HepG2 (cell line): ENCODE results near the gene C19orf18. TPM values are rescaled to one million over a fixed set of nuclear protein-coding genes. Genes with fewer than 3 reads are reported as not detected.

Experiments
- ADNP ChIP-seq: sonication (generic); formaldehyde crosslinking; IDR thresholded peaks from 2 replicates; pipeline ENCODE4 v1.4.0; 2020; ENCODE audit warnings: missing genetic modification reagents
- ATAD3A ChIP-seq: sonication (generic); formaldehyde crosslinking; IDR thresholded peaks from 2 replicates; pipeline ENCODE4 v1.4.0; 2020; ENCODE audit warnings: missing genetic modification reagents
- EP300 ChIP-seq, 3 experiments: sonication (generic) in 1 of 3; formaldehyde crosslinking in 1 of 3; IDR thresholded peaks; 2 replicates each; pipeline versions ENCODE4 v1.5.1 to v1.6.1; 2011 to 2020; ENCODE audit warnings: low read depth in 2 of 3, low read length in 2 of 3, borderline replicate concordance in 1 of 3, improper control_type of control experiment in 1 of 3, mild to moderate bottlenecking in 1 of 3, missing genetic modification reagents in 1 of 3, moderate library complexity in 1 of 3
- HOXA5 ChIP-seq: sonication (generic); formaldehyde crosslinking; IDR thresholded peaks from 2 replicates; pipeline ENCODE4 v1.4.0; 2020; ENCODE audit warnings: missing genetic modification reagents
- JARID2 ChIP-seq: sonication (generic); formaldehyde crosslinking; IDR thresholded peaks from 2 replicates; pipeline ENCODE4 v1.8.1; 2023; ENCODE audit warnings: missing genetic modification reagents, inconsistent platforms; ENCODE audit not compliant: insufficient replicate concordance
- KDM5A ChIP-seq: fragments of 200-600 bp; sonication (generic); IDR thresholded peaks from 2 replicates; pipeline ENCODE4 v1.7.0; 2018; ENCODE audit warnings: antibody characterized with exemption, mild to moderate bottlenecking, low read length, borderline replicate concordance
- MAFF ChIP-seq: IDR thresholded peaks from 2 replicates; pipeline ENCODE4 v1.6.1; 2011; ENCODE audit warnings: low read depth, low read length, improper control_type of control experiment
- MBD4 ChIP-seq: IDR thresholded peaks from 2 replicates; pipeline ENCODE4 v1.6.1; 2012; ENCODE audit warnings: low read length, inconsistent platforms, borderline replicate concordance
- NFE2 ChIP-seq: sonication (generic); formaldehyde crosslinking; IDR thresholded peaks from 2 replicates; pipeline ENCODE4 v1.4.0; 2020; ENCODE audit warnings: missing genetic modification reagents
- PHF21A ChIP-seq: sonication (generic); formaldehyde crosslinking; IDR thresholded peaks from 2 replicates; pipeline ENCODE4 v1.5.0; 2020; ENCODE audit warnings: mild to moderate bottlenecking, missing genetic modification reagents
- PRPF4 ChIP-seq: fragments of 200-400 bp; formaldehyde crosslinking; IDR thresholded peaks from 2 replicates; pipeline ENCODE4 v1.6.1; 2016; ENCODE audit warnings: low read length, low read depth; ENCODE audit not compliant: poor library complexity, severe bottlenecking
- TEAD2 ChIP-seq: sonication (generic); formaldehyde crosslinking; IDR thresholded peaks from 2 replicates; pipeline ENCODE4 v1.9.0; 2021; ENCODE audit warnings: missing genetic modification reagents
- ZBTB7A ChIP-seq: sonication (generic); formaldehyde crosslinking; IDR thresholded peaks from 2 replicates; pipeline ENCODE4 v1.8.0; 2022; ENCODE audit warnings: mild to moderate bottlenecking, missing genetic modification reagents
- ZFP62 ChIP-seq: sonication (generic); formaldehyde crosslinking; IDR thresholded peaks from 2 replicates; pipeline ENCODE4 v1.4.0; 2020; ENCODE audit warnings: missing genetic modification reagents
- ZNF547 ChIP-seq: sonication (generic); formaldehyde crosslinking; IDR thresholded peaks from 2 replicates; pipeline ENCODE4 v1.5.1; 2020; ENCODE audit warnings: mild to moderate bottlenecking, missing genetic modification reagents
- ZNF552 ChIP-seq: sonication (generic); formaldehyde crosslinking; IDR thresholded peaks from 2 replicates; pipeline ENCODE4 v1.9.0; 2022; ENCODE audit warnings: missing genetic modification reagents, mild to moderate bottlenecking, borderline replicate concordance
- ZNF7 ChIP-seq: IDR thresholded peaks from 2 replicates; pipeline ENCODE4 v1.6.1; 2016; ENCODE audit warnings: missing biosample characterization, missing genetic modification reagents
- ZNF775 ChIP-seq: sonication (generic); formaldehyde crosslinking; IDR thresholded peaks from 2 replicates; pipeline ENCODE4 v1.4.0; 2020; ENCODE audit warnings: missing genetic modification reagents, mild to moderate bottlenecking, moderate library complexity, borderline replicate concordance
- ZNF850 ChIP-seq: sonication (generic); formaldehyde crosslinking; conservative IDR thresholded peaks from 2 replicates; pipeline ENCODE4 v1.9.0; 2021; ENCODE audit warnings: mild to moderate bottlenecking, missing genetic modification reagents
- polyA plus RNA-seq, 8 experiments: library from polyadenylated mRNA; depleted of rRNA in 3 of 8; stranded (reverse) in 7 of 8; unstranded in 1 of 8; fragments of >200 nt; fragmentation: Illumina TruSeq in 4 of 8; extraction: Trizol in 4 of 8; gene quantifications; 2 replicates each; pipeline versions ENCODE4 v1.2.1 to v1.2.3, GENCODE V29; 2011 to 2016; ENCODE audit warnings: low read depth in 4 of 8, missing spikeins in 1 of 8, mixed read lengths in 1 of 8; ENCODE audit not compliant: insufficient read depth in 1 of 8
- total RNA-seq, 5 experiments: library from RNA; depleted of rRNA; stranded (reverse); fragments of >200 nt; fragmentation: Illumina TruSeq; extraction: Trizol; gene quantifications; 2 replicates each; pipeline ENCODE4 v1.2.3, GENCODE V29; 2016; ENCODE audit warnings: low read depth in 1 of 5
- TF ChIP-seq, protein P1 (sequence below): sonication (generic); formaldehyde crosslinking; IDR thresholded peaks from 2 replicates; pipeline ENCODE4 v1.8.0; 2022; ENCODE audit warnings: low read depth, missing genetic modification reagents
- TF ChIP-seq, protein P2 (sequence below): sonication (generic); formaldehyde crosslinking; IDR thresholded peaks from 2 replicates; pipeline ENCODE4 v1.5.1; 2020; ENCODE audit warnings: mild to moderate bottlenecking, moderate library complexity, missing genetic modification reagents
- TF ChIP-seq, protein P3 (sequence below): sonication (generic); formaldehyde crosslinking; IDR thresholded peaks from 2 replicates; pipeline ENCODE4 v1.4.0; 2020; ENCODE audit warnings: missing genetic modification reagents, borderline replicate concordance

C19orf18 gene
- total and polyA plus RNA-seq, 2 of the 13 experiments (the other 11 are each of a cell fraction or from before 2014, with no cell fraction given), result 0.38 to 0.55 TPM

DNA sequence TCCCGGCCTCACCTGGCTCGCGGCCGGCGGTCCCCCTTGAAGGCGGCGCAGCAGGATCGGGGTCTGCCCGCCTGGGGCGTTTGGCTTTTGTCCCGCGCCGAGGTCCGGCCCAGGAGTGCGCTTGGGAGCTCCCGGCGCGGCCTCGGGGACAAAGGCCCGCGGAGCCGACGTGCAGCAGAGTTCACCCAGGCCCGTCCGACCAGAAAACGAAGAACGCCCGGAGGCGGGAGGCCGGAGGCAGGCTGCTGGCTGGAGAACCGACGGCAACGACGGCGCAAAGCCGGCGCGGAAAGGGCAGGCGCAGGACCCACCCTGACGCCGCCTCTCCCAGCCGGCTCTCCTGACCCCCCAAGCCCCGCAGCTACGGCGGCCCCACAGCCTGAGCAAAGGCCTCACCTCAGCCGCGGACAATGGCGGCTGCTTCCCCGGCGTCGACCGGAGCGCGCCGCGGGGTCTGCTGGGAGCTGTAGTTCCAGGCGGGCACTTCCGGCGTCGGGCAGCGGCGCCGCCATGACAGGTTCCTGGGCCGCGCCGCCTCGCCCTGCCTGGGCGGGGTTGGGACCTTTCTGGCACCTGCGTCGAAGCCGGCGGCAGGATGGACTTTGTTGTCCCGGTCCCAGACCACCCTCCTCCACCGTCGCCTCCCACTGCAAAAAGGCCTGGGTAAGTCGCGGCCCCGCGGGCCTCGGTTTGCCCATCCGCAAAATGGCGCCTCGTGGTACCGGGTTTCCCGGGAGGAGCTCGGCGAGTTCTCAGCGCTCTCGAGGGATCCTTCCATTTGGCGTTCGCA, 28.2 kb upstream of the C19orf18 start, which contains the start of gene ZNF606 (continued):
- no peak for TF ChIP-seq TEAD2 (CRISPR knock-in tag)
- TF ChIP-seq, protein P1, sequence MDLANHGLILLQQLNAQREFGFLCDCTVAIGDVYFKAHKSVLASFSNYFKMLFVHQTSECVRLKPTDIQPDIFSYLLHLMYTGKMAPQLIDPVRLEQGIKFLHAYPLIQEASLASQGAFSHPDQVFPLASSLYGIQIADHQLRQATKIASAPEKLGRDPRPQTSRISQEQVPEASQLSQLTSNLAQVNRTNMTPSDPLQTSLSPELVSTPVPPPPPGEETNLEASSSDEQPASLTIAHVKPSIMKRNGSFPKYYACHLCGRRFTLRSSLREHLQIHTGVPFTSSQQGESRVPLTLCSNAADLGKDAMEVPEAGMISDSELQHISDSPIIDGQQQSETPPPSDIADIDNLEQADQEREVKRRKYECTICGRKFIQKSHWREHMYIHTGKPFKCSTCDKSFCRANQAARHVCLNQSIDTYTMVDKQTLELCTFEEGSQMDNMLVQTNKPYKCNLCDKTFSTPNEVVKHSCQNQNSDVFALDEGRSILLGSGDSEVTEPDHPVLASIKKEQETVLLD, result peak; percentile 89
- TF ChIP-seq ZNF775 (CRISPR knock-in tag), result no peak
- TF ChIP-seq ZFP62 (CRISPR knock-in tag), result peak; percentile 48; the same call in 1 of the 2 replicates
- TF ChIP-seq PRPF4, result no peak
- TF ChIP-seq, protein P2, sequence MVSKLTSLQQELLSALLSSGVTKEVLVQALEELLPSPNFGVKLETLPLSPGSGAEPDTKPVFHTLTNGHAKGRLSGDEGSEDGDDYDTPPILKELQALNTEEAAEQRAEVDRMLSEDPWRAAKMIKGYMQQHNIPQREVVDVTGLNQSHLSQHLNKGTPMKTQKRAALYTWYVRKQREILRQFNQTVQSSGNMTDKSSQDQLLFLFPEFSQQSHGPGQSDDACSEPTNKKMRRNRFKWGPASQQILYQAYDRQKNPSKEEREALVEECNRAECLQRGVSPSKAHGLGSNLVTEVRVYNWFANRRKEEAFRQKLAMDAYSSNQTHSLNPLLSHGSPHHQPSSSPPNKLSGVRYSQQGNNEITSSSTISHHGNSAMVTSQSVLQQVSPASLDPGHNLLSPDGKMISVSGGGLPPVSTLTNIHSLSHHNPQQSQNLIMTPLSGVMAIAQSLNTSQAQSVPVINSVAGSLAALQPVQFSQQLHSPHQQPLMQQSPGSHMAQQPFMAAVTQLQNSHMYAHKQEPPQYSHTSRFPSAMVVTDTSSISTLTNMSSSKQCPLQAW, result peak; percentile 62
- 0 out of 2 replicates have a peak, but pooled peaks have one; percentile 35 for TF ChIP-seq PHF21A (CRISPR knock-in tag)
- TF ChIP-seq ZNF7 (CRISPR knock-in tag), result no peak
- TF ChIP-seq ZNF552 (CRISPR knock-in tag), result no peak
- TF ChIP-seq EP300 (IDR thresholded peaks at IDR 0.05; ENCODE audit: low read depth in 2 of 2, low read length in 2 of 2), result no peak
- TF ChIP-seq EP300 (CRISPR knock-in tag; IDR thresholded peaks at IDR 0.05; ENCODE audit: borderline replicate concordance), result no peak
- peak; percentile 93 for TF ChIP-seq ADNP (CRISPR knock-in tag)
- TF ChIP-seq JARID2 (CRISPR knock-in tag), result no peak
- TF ChIP-seq HOXA5 (CRISPR knock-in tag), result peak; percentile 15; the same call in 1 of the 2 replicates
- TF ChIP-seq ZNF547 (CRISPR knock-in tag), result peak; percentile 64; the same call in 1 of the 2 replicates
- no peak for TF ChIP-seq MBD4
- TF ChIP-seq KDM5A, result no peak; the same call in 1 of the 2 replicates
- no peak for TF ChIP-seq NFE2
- TF ChIP-seq MAFF, result no peak
- TF ChIP-seq, protein P3, sequence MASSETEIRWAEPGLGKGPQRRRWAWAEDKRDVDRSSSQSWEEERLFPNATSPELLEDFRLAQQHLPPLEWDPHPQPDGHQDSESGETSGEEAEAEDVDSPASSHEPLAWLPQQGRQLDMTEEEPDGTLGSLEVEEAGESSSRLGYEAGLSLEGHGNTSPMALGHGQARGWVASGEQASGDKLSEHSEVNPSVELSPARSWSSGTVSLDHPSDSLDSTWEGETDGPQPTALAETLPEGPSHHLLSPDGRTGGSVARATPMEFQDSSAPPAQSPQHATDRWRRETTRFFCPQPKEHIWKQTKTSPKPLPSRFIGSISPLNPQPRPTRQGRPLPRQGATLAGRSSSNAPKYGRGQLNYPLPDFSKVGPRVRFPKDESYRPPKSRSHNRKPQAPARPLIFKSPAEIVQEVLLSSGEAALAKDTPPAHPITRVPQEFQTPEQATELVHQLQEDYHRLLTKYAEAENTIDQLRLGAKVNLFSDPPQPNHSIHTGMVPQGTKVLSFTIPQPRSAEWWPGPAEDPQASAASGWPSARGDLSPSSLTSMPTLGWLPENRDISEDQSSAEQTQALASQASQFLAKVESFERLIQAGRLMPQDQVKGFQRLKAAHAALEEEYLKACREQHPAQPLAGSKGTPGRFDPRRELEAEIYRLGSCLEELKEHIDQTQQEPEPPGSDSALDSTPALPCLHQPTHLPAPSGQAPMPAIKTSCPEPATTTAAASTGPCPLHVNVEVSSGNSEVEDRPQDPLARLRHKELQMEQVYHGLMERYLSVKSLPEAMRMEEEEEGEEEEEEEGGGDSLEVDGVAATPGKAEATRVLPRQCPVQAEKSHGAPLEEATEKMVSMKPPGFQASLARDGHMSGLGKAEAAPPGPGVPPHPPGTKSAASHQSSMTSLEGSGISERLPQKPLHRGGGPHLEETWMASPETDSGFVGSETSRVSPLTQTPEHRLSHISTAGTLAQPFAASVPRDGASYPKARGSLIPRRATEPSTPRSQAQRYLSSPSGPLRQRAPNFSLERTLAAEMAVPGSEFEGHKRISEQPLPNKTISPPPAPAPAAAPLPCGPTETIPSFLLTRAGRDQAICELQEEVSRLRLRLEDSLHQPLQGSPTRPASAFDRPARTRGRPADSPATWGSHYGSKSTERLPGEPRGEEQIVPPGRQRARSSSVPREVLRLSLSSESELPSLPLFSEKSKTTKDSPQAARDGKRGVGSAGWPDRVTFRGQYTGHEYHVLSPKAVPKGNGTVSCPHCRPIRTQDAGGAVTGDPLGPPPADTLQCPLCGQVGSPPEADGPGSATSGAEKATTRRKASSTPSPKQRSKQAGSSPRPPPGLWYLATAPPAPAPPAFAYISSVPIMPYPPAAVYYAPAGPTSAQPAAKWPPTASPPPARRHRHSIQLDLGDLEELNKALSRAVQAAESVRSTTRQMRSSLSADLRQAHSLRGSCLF, result no peak
- no peak; the same call in 1 of the 2 replicates for TF ChIP-seq ZBTB7A
- TF ChIP-seq ZNF850 (CRISPR knock-in tag), result no peak
- no peak for TF ChIP-seq ATAD3A (CRISPR knock-in tag)
